SK-N-SH treated with all-trans-retinoic acid at 6 μM for 48 hours (cell line): ENCODE results near the gene CRYBG3.

Experiments
- ISL1 ChIP-seq: fragments of 250-450 bp; sonication (Bioruptor Pico); IDR thresholded peaks from 2 replicates; pipeline ENCODE4 v2.1.2; 2022; ENCODE audit warnings: mild to moderate bottlenecking, moderate library complexity
- TOX ChIP-seq: fragments of 250-450 bp; sonication (Bioruptor Pico); IDR thresholded peaks from 2 replicates; pipeline ENCODE4 v1.8.0; 2021; ENCODE audit warnings: mild to moderate bottlenecking, moderate library complexity, borderline replicate concordance

- no peak for TF ChIP-seq TOX (CRISPR knock-in tag)
- TF ChIP-seq ISL1 (CRISPR knock-in tag): no peak
These were observed 35.6 kb downstream of the CRYBG3 start for GRCh38 chr3:97857401-97857800.
